Cerebellar nuclear complex (tissue), 1 donor: ENCODE data around the gene TMUB1.

Experiments
- DNase-seq, 2 experiments: peaks; one replicate each; lab custom pipeline; 2025; lab: John Stamatoyannopoulos, UW

Gene TMUB1

DNA sequence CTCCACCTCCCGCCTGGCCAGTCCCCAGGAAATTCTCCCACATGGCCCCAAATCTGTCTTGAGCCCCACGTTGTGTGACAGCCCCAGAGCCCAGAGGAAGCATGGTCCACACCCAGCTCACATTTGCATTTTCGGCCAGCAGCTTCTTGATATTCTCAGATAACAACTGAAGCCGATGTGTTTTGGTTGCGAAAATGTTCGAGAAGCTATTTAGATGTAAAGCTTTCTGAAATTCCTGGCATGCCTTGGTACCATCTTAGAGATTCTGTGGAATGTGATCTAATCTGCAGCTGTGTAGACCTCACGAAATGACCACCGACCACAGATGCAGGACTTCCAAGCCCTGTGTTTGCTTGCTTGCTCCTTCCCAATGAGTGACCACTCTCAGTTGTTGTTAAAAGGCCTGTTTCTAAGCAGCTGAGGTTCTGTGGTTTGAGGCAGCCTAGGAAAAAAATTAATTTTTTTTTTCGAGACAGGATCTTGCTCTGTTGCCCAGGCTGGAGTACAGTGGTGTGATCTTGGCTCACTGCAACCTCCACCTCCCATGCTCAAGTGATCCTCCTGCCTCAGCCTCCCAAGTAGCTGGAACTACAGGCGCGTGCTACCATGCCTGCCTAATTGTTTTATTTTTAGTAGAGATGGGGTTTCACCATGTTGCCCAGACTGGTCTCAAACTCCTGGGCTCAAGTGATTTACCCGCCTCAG, 15.1 kb downstream of the TMUB1 start:
- DNase-seq = no peak

DNA sequence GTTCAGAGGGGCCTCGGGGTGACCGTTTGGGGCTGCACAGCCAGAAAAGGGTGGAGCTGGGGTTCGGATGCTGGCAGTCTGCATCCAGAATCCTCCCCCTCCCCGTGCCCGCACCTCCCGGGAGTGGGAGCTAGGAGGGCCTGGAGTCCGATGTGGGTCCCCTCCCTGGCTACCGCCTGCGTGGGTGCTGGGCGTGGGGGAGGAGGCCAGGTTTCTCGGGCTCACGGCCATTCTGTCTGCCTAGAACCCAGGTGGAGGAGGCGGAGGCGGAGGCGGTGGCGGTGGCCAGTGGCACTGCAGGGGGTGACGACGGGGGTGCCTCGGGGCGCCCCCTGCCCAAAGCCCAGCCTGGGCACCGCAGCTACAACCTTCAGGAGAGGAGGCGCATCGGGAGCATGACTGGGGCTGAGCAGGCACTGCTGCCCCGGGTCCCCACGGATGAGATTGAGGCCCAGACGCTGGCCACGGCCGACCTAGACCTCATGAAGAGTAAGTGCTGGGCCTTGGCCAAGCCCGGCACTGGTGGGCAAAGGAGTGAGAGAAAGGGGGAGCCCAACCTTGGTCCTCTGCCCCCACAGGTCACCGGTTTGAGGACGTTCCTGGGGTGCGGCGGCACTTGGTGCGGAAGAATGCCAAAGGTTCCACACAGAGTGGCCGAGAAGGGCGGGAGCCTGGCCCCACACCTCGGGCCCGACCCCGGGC, 16.9 kb downstream of the TMUB1 start:
- no peak for DNase-seq

DNA sequence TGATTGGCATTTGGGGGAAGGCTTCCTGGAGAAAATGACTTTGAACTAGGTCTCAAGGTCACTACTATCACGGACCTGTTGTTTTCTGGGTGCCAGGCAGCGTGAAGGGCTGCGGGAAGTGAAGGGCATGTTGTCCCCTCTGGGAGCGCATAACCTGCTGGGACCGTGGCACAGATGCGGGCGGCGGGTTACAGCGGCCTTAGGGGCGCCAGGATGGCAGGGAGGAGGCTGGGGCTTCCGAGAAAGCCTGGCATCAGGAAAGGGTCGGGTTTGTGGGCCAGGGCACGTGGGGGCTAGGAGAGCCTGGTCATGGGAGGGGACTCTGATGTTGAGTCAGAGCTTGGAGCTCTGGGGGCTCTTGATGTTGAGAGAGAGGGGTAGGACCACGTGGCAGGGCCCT, 17.8 kb downstream of the TMUB1 start:
- DNase-seq = no peak

DNA sequence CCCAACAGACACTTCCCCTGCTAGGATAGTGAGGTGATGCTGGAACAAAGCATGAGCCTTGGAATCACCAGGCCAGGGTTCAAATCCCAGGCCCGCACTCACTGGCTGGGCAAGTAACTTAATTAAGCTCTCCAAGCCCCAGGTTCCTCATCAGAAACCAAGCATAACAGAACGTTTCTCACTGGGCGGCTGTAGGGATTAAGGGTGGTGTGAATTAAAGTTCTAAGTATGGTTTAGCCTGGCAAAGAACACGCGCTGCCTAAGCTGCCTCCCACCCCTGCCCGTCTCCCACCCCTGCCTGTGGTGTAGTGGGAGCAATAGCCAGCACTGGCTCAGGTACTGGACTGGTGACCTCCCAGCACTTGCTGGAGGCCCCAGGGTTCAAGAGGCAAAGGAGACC, 18.3 kb downstream of the TMUB1 start:
- DNase-seq = no peak

DNA sequence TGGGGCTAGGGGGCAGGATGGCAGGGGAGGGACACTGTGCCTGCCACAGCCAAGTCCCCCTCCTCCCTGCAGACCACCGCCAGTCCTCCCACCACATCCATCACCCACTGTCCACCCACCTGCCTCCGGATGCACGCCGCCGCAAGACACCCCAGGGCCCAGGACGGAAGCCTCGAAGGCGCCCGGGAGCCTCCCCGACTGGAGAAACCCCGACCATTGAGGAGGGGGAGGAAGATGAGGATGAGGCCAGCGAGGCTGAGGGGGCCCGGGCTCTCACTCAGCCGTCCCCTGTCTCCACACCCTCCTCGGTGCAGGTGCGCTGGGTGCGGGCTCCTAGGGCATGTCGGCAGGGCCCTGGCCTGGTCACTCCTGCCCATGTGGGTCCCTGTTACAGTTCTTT, 18.8 kb downstream of the TMUB1 start:
- DNase-seq = no peak

DNA sequence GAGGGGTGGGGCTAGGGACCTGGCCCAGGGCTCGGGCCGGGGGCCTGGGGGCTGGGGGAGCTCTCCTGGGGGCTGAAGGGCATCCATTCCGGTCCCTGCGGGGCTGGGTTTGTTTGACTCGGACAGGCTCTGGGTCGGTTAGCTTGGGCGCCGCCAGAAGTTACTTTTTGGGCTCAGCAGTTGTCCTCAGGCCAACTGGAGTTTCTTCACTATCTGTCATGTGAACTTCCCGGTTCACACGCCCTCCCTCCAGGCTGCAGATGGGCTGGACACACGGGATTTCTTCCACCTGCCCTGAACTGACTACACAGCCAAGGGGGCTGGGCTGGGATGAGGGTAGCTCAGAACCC, 20.1 kb downstream of the TMUB1 start:
- DNase-seq = no peak

DNA sequence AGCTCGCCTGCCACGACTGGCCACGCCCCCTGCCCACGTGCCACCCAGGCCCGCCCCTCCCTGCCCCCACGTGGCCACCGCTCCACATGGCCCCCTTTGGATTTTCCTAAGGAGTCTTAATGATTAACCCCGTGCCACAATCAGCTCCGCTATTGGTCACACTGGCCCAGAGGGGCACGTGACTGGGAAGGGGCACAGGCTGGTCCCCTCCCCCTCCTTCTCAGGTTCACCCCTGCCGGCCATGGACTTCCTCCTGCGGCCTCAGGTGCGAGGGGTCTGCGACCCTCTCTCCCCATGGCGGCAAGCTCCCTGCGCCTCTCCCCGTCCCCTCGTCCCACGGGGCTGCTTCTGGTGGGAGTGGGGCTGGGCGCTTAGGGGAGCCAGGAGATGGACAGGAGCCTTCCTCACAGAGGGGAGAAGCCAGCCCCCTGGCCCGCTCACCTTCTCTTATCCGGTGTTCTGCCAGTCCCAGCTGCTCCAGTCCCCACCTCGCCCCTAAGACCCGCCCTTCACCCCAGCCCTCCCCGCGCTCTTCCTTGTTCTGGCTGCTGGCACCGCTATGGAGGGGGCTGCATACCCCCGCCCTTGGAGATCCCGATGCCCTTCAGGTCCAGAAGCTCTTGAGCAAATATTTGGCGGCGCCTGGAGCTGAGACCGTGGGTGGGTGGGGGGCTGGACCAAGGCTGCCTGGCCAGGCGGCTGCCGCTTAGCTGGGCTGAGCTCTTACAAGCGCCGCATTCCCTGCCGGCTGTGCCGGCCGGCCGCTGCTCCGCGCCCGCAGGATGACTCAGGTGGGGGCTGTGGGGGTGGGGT, 20.7 kb downstream of the TMUB1 start:
- DNase-seq = no peak

DNA sequence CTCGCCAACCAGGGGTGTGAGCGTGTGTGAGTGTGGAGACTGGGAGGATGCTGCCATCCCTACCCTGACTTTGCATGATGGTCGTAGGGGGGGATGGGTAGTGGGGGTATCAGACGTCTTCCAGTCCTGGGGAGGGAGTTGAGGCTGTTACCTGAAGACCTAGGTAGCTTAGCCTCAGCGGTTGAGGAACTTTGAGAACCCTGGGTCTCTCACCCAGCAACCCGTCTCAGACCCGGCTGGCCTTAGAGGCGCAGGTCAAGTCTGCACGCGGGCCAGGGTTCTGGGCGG, 21.2 kb downstream of the TMUB1 start:
- DNase-seq = no peak

DNA sequence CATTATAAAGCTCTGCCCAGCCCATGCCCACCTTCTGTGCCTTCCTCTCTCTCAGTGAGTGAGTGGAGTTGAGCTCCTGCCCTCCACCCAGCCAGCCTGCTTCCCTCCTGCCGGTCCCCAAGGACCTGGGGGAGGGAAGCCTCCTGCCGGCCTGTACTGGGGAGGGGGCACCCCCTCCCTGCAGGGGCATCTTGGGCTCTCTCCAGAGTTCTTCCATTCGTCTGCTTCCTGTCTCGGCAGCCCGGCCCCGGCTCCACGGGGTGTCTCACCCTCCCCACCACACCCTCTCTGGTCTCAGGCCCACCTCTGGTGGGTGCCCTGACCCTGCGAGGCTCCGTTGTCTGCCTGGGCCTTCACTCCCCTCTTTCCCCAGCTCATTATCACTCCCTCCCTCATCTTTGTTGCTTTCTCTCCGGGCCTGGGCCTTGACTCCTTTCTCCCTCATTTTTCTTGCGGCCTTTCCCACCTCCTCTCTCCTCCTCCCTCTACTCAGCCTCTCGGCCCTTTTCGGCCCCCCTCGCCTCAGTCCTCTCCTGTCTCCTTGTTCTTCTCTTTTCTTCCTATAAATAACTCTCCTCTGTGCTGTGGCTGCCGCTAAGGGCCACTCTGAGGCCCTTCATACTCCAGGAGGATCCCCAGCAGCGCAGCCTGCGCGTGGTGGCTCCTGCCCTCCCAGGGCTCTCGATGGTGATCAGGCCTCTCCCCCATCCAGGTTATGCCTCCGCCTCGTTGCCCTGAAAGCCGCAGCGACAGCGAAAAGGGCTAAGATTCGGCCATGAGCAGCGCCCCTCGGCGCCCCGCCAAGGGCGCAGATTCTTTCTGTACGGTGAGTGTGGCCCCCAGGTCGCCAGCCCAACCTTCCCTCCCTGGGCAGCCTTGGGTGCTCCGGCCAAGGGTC, 21.8 kb downstream of the TMUB1 start:
- no peak for DNase-seq

DNA sequence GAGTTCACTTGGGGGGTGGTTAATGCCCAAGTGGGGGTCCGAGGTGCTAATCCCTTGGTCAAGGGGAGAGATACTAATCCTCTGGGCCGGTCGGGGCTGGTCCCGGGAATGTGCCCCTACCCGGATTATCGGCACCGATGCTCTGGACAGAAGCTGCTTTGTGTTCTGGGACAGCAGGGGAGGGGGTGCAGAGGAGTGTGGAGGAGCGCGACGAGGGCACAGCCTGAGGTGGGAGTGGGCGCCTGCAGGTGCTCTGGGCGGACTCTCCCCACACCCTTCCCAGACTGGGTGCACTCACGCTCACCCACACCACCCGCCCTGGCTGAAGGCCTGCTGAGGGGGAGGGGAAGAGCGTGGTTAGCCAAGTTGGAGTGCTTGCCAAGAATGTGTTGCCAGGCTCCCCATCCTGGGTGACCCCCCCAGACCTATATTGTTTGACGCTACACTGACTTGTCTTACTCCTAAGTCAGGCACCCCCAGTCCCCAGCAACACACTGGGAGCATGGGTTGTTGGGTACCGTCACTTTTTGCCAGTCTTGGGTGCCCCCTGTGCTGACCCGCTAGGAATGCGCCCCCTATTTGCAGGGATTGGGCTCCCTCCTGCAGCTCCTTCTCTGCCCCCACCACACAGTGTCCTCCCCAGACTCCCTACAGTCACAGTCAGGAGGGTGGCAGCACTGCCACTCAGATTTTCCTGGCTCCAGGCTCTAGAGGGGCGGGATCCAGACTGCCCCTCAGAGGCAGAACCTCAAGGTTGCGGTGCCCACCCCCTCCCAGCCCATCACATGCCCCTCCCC, 22.7 kb downstream of the TMUB1 start:
- DNase-seq = no peak

DNA sequence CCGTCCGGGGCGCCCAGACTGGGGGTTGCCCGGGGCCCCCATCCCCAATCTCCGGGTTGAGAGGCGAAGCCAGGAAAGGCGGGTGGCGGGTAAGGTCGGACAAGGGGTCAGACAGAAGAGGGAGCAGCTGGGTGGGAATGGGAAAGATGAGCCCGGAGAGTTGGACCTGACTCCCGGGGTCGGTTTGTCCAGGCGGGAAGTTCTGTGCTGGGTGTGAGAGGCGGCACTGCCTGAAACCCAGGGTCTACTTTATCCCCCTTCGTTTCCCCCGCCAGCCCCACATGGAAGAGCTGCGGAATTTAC, 23.2 kb downstream of the TMUB1 start:
- no peak for DNase-seq

DNA sequence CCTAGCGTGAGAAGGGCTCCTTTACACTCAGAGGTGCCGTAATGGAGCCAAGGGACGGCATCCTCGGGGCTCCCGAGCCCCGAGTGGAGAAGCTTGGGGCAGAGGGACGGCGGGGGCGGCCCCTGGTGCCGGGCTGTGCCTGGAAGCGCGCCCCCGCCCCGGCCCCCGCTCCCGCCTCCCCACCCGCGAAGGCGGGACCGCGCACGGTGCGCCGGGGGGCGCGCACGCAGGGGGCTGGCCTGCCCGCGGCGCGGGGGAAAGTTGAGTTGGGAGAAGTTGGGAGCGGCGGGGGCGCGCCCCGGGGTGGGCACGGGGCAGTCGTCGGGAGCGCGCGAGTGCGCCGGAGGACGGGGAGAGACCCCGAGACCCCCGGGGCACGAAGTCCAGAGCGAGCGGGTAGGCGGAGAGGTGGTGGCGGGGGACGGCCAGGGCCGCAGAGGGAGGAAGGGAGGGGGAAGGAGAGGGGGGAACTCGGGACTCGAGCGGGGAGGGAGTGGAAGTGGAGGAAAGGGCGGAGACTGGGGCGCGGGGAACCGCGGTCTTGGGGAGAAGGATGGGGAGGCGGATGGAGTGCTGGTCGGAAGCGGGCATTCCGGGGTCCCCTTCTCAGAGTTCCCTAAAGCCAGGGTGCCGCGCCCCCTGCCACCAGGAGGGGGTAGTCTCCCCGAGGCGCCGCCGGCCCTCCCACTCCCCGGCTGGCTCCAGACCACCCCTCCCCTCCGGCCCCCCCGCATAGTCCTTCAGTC, 23.8 kb downstream of the TMUB1 start, which contains the start of gene SLC4A2:
Gene SLC4A2, plus strand, starts transcription at position 223 of the 746 bp plus-strand sequence. CDS start 2,399 bp downstream, outside the sequence.
- DNase-seq = no peak

DNA sequence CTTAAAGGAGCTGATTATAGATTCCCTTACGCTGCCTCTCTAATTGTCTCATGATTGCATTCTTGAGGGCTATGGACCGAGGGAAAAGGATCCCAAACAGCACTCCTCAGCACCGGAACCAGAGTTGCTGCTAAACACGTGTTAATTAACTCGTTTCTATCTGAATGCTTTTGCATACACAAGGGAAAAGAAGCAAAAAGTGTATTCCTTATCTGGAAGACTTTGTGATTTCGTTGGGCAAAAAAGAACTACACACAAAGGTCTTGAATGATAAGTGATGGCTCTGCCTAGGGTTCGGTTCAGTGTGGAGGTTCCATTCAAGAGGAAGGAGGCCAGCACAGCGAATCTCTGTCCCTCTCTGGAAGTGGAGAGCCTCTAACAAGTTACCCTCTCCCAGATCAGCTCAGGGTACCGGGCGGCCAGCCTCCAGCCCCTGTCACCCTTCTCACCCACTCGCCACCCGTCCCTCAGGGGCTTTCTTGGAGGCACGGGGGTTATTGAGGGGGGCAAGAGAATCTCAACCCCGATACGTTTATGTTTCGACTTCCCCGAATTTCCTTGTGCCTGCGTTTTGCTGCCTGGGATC, 24.4 kb downstream of the TMUB1 start:
- DNase-seq = no peak

DNA sequence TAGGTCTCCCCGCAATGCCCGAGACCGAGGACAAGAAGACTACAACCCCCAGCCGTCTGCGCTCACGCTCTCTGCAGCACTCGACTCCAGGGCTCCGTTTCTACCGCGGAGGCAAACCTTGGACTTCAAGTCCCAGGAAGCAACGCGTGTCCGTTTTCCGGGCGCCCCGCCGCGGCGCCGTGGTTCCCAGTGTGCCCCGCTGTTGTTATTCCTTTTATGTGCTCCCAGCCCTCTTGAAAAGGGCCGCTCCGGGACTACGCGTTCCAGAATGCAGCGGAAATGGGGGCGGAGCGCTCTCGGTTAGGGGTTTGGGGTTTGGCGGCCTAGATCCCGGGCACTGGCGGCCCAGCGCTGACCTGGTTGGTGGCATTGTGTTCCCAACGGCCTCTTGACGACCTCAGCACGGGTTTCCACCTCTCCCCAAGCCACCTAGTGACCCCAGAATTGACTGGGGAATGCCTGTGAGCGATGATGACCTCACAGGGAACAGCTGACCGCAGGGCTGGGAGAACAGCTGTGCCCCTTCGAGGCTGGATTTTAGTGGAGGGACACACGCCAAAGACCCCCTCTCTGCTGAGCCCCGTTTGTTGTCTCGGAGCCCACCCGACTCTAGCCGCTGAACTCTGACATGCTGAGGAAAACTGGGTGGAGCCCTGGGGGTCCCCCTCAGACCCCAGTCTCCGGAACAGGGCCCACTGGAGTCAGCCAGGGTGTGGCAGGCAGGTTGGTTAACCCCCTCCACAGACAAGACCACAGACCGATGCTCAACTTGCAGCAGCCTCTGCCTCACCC, 25.1 kb downstream of the TMUB1 start:
- DNase-seq = peak; percentile 95 to 99

DNA sequence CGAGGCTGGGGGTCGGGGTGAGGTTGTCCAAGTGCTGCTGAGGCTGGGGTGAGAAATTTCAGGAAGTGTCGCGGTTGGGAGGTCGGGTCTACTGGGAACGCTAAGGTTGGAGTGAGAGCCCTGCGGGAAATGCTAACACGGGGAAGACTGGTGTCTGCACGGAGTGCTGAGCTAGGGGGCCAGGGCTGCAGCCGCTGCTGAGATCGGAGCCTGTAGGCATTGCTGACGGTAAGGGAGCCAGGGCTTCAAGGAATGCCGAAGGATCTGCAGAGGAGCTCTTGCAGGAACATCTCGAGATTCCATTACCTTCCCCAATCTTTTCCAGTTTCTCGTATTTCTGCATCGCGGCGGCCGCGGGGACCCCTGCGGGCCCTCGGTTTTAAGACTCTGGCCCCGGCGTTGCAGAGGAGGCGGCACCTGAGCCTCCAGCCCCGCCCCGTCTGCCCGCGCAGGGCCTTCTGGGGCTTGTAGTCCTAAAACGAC, 25.7 kb downstream of the TMUB1 start, which contains the start of gene CDK5:
Gene CDK5, minus strand, starts transcription at position 392 of the 483 bp plus-strand sequence. Its CDS starts 49 bp downstream, at position 343.
- no peak for DNase-seq

DNA sequence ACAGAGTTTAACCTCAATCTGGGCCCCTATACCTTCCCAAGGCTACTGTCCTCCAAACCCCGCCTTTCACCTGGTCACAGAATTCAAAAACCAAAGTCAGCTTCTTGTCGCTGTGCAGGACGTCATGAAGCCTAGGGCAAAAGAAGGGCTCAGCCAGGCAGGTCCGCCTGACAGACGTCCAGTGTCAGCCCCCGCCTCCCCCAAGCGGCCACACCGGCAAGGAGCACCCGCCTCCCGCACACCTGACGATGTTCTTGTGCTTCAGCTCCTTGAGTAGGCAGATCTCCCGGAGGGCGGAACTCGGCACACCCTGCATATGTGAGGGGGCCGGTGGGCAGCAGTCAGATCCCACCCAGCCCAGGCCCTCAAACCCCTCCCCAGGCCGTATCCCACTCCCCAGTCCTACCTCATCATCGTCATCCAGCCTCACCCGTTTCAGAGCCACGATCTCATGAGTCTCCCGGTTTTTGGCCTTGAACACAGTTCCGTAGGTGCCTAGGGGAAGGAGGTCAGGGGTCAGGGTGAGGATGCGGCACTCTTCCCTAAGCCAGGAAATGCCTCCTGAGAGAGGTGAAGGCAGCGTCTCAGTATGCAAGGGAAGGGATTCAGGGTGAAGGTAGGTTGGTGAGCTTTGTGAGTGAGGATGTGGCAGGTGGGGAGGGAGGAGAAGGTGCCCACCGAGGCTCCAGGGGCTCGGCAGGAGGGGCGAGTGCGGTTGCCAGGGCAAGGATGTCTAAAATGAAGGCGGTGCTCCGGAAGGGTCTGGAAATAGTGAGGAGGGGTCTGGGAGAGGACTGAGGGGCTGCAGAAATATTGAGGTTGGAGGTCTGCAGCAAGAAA, 26.4 kb downstream of the TMUB1 start:
- DNase-seq = no peak

DNA sequence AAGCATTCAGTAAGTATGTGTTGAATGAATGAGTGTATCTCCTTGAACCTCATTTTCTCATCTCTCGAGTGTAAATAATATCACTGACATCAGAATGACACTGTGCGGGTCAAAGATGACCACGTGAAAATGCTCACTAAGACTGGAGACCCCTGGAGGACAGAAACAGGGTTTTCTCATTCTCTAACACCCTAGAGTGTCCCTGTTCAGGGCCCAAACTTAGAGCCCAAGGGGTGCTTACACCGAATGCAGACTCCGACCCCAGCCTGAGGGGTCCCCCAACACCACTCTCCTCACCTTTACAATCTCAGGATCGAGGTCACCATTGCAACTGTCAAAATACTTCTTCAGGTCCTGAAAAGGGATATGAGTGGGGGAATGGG, 27.0 kb downstream of the TMUB1 start:
- no peak for DNase-seq

DNA sequence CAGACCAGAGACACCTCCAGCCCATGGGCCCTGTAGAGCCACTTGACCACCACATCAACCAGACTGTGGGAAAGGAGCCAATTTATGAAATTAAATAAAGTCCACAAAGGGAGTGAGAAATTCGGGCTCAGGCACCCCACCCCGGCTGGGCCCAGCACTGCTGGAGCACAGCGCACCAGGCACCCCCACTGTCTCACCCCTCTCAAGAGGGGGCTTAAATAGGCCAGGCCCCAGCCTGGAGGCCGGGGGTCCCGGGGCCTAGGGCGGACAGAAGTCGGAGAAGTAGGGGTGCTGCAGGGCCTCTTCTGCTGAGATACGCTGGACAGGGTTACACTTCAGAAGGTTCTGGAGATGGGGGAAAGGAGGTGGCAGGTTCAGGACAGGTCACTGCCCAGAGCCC, 29.5 kb downstream of the TMUB1 start:
- DNase-seq = no peak
